HK-2 (cell line): ENCODE data around the gene CDC27.
"Not testable (repeated sequence)": the region's sequence is repeated elsewhere in the genome, so short reads cannot be mapped to it uniquely, and the experiment has no call there.

Experiments
- DNase-seq: peaks from one replicate; pipeline ENCODE4 v3.0.0-alpha.2; 2018; ENCODE audit not compliant: unreplicated experiment

The CDC27 gene

GRCh38 chr17:47071171-47071570 is 117.9 kb downstream of the CDC27 start:
- DNase-seq = not testable (repeated sequence)

DNA sequence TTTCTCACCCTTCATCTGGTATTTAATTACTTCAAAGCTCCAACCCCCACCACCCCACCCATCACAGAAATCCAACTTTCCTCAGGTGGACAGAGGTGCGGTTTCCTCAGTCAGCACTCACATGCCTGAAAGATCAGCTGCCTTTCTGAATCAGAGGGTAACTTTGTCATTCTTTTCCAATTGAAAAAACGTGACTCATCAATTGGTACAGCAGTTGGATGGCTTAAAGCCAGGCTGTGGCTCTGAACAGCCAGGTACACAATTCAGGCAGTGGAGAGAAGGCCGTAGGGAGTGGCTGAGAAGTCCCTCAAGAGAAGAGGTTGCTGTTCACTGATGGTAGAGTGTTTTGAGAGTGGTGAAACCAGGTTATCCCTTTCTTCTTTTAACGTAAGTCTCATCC is 118.8 kb downstream of the CDC27 start:
- peak; percentile 58 for DNase-seq
